Activated naive CD4-positive, alpha-beta T cell treated with anti-CD3 and anti-CD28 coated beads, Interleukin-2, amount 50 U/mL, for 24 hours (primary cell): Measurements from ENCODE around the gene MAP1B.
"Not testable (repeated sequence)": the region's sequence is repeated elsewhere in the genome, so short reads cannot be mapped to it uniquely, and the experiment has no call there.

Experiments
- H3K27ac Mint-ChIP-seq: one replicate; pipeline ENCODE4 v1.8.0; 2021; ENCODE audit warnings: mild to moderate bottlenecking, mixed read lengths
- H3K27me3 Mint-ChIP-seq: one replicate; pipeline ENCODE4 v1.8.0; 2021; ENCODE audit warnings: mixed read lengths
- H3K36me3 Mint-ChIP-seq: one replicate; pipeline ENCODE4 v1.8.0; 2021; ENCODE audit warnings: mixed read lengths
- H3K4me1 Mint-ChIP-seq: one replicate; pipeline ENCODE4 v1.8.0; 2021; ENCODE audit warnings: mixed read lengths
- H3K4me3 Mint-ChIP-seq: one replicate; pipeline ENCODE4 v1.8.0; 2021; ENCODE audit warnings: mild to moderate bottlenecking, mixed read lengths
- H3K9me3 Mint-ChIP-seq: one replicate; pipeline ENCODE4 v1.8.0; 2021; ENCODE audit warnings: mixed read lengths

MAP1B gene

DNA sequence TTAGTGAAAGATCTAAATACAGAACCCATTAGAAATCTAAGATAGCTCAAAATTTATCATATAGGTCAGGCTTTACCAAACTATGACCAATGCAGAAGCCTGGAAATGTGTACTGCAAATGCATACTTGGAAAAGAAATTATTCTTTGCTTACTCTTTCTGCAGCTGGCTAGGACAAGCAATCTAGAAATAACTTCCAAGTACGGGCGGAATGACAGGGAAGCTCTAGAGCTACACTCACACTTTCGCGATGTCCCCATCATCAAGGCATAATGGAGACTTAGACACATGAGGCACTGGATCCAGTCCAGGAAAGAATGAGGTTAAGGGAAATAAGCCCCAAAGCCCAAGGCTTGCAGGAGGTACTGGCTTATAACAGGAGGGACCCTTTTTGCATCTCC, 22.4 kb upstream of the MAP1B start:
- no peak overlapping the region for H3K27ac Mint-ChIP-seq
- H3K27me3 Mint-ChIP-seq = peaks cover 22% of the 10 kb centered on the region
- H3K4me1 Mint-ChIP-seq = no peaks in the 10 kb centered on the region
- H3K9me3 Mint-ChIP-seq = no peaks in the 10 kb centered on the region
- H3K36me3 Mint-ChIP-seq = no peaks in the 10 kb centered on the region
- no peak overlapping the region for H3K4me3 Mint-ChIP-seq

DNA sequence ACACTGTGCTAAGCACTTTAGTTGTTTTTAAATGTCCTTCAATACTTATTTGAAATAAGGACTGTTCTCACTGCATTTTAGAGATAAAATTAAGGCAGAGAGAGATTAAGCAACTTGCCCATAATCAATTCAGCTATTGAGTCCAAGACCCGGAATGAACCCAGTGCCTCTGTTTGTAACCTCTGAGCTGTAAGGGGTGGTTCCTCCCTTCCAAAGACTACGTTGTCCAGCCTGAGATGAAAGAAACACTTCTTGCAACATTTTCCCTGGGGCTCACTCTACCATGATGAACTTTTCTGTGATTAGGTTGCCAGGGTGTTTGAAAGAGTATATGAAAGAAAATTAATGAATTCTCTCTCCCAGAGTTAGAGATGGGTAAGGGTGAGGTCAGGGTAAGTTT, 22.0 kb upstream of the MAP1B start:
- Mint-ChIP-seq H3K4me1 (no peaks in the 10 kb centered on the region), H3K9me3 (no peaks in the 10 kb centered on the region), H3K36me3 (no peaks in the 10 kb centered on the region), H3K27ac (no peak overlapping the region), H3K4me3 (no peak overlapping the region), H3K27me3 (peaks cover 21% of the 10 kb centered on the region)

DNA sequence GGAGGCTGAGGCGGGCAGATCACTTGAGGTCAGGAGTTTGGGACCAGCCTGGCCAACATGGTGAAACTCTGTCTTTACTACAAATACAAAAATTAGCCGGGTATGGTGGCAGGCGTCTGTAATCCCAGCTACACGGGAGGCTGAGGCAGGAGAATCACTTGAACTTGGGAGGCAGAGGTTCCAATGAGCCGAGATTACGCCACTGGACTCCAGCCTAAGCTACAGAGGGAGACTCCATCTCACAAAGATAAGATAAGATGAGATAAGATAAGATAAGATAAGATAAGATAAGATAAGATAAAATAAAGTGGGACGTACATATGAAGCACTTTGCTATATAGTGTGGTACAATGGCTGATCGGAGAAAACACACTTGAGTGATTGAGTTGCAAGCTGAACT, 17.6 kb upstream of the MAP1B start:
- H3K4me1 Mint-ChIP-seq, H3K36me3 Mint-ChIP-seq, H3K27me3 Mint-ChIP-seq, H3K4me3 Mint-ChIP-seq, H3K9me3 Mint-ChIP-seq, H3K27ac Mint-ChIP-seq: not testable (repeated sequence)

DNA sequence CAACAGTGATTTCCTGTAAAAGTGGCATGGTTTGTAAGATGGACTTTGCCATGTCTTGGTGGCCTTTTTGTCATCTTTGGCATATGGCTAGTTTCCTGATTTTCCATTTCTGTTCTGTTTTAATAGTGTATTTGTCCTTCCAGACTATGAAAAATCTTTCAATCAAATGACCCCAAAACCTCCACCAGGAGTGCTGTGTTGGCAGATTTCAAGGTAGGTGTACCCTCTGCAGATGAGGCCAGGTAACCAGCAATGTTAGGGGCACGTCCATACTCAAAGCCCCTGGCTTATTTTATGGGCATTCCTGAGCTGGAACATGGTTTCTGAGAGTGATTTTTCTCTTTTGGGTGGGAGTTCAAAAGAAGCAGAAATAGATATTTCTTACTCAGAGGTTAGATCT, 15.2 kb upstream of the MAP1B start:
- Mint-ChIP-seq H3K4me1 (no peaks in the 10 kb centered on the region), H3K27ac (no peak overlapping the region), H3K27me3 (peaks cover 8% of the 10 kb centered on the region), H3K9me3 (no peaks in the 10 kb centered on the region), H3K4me3 (no peak overlapping the region), H3K36me3 (no peaks in the 10 kb centered on the region)

DNA sequence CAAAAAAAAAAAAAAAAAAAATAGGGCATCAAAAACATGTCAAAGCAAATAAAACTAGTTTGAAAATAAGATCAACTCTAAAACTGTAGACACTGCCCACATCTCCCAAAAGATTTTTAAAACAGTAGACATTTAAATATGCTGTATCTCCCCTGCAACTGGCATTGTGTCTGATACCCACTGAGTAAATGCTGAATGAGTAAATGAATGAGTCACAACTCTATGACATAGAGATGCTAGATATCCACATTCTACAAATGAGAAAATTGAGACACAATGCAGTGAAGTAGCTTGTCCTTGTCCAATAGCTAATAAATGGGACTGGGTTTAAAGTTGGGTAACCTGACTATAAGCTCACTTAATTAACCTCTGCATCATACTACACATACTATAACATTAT, 14.1 kb upstream of the MAP1B start:
- Mint-ChIP-seq H3K27me3 (peaks cover 10% of the 10 kb centered on the region), H3K4me3 (no peak overlapping the region), H3K9me3 (no peaks in the 10 kb centered on the region), H3K27ac (no peak overlapping the region), H3K36me3 (no peaks in the 10 kb centered on the region), H3K4me1 (no peaks in the 10 kb centered on the region)

DNA sequence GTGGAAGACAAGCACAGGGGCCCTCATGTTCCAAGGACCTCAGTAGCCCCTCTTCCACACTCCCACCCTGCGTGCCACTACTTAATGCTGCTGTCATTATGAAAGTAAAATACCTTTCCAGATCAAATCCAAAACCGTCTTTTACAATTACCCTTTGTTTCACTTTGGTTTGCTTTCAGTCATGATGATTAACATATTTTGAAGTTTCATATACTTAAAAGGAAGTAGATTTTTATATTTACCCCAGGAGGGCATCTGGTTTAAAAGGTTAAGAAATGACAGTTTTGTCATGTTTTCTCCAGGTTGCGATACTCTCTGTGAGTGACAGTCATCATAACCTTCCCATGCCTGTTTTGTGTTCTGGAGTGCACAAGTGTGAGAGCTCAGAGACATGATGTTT, 13.5 kb upstream of the MAP1B start:
- H3K4me1 Mint-ChIP-seq = no peaks in the 10 kb centered on the region
- H3K27ac Mint-ChIP-seq = no peak overlapping the region
- H3K4me3 Mint-ChIP-seq = no peak overlapping the region
- no peaks in the 10 kb centered on the region for H3K36me3 Mint-ChIP-seq
- peaks cover 10% of the 10 kb centered on the region for H3K27me3 Mint-ChIP-seq
- H3K9me3 Mint-ChIP-seq = no peaks in the 10 kb centered on the region

DNA sequence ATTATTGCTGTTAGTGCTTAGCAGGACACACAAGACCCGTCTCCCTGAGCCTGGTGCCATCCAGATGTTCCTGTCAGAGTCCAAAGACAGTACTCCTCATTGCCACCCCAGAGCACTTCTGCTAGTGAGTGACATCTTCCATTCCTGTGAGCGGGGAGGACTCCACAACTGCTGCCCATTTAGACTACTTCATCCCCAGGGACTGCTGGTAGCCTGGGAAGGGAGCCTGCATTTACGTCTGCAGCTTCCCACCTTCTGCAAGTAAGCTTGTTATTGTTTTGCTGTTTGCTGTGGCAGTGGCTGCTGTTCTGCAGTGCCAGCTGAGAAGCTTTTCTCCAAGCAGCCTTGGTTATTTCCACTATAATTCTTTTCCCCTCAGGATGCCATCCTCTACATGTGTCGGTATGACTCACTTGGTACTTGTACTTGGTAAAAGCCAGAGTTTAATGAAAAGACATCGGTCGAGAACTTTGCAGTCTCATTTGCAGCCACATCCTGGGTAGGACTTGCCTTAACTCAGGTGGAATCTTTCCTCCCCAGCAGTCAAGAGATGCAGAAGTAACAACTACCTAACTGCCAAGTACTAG, 10.6 kb upstream of the MAP1B start:
- Mint-ChIP-seq H3K27me3 (peaks cover 26% of the 10 kb centered on the region), H3K9me3 (no peaks in the 10 kb centered on the region)

DNA sequence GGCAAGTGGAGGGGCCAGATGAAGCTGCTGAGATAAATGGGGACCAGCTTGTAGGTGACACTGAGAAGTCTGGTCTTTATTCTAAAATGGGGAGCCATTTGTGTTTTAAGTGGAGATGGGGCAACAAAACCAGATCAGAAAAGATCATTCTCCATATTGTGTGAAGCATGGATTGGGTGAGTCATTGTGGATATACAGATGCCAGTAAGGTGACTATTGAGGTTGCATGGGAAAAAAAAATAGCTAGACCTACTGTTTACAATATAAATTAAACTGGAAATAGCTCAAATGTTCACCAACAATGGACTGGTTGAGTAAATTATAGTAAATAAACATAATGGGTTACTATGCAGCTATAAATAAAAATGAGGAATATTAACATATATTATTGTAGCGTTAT, 5.4 kb upstream of the MAP1B start:
- H3K4me3 Mint-ChIP-seq = no peak overlapping the region
- H3K9me3 Mint-ChIP-seq = no peaks in the 10 kb centered on the region
- H3K4me1 Mint-ChIP-seq = peaks cover 6% of the 10 kb centered on the region
- no peaks in the 10 kb centered on the region for H3K36me3 Mint-ChIP-seq
- H3K27ac Mint-ChIP-seq = no peak overlapping the region
- peaks cover 41% of the 10 kb centered on the region for H3K27me3 Mint-ChIP-seq

More for the DNA sequence above, 10.6 kb upstream of the MAP1B start:
- Mint-ChIP-seq H3K27ac (no peak overlapping the region), H3K36me3 (no peaks in the 10 kb centered on the region), H3K4me1 (no peaks in the 10 kb centered on the region), H3K4me3 (no peak overlapping the region)

DNA sequence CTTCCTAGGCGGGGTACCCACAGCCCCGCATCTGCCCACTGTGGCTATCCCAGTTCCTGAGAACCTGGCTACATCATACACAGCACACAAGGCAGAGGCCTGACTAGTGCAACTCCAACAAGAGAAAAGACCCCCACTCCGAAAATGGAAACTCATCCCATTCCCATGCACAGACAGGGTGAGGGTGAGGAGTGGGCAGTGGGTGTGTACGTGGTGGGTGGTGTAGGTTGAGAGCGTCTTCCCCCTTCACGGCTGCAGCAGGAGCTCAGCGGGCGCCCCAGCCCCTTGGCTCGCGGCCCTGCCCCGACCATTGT, 501 bp upstream of the MAP1B start:
- peak overlapping the region; percentile 47 for H3K4me3 Mint-ChIP-seq
- H3K9me3 Mint-ChIP-seq = no peaks in the 10 kb centered on the region
- no peaks in the 10 kb centered on the region for H3K36me3 Mint-ChIP-seq
- peaks cover 17% of the 10 kb centered on the region for H3K4me1 Mint-ChIP-seq
- H3K27me3 Mint-ChIP-seq = peaks cover 40% of the 10 kb centered on the region
- no peak overlapping the region for H3K27ac Mint-ChIP-seq

DNA sequence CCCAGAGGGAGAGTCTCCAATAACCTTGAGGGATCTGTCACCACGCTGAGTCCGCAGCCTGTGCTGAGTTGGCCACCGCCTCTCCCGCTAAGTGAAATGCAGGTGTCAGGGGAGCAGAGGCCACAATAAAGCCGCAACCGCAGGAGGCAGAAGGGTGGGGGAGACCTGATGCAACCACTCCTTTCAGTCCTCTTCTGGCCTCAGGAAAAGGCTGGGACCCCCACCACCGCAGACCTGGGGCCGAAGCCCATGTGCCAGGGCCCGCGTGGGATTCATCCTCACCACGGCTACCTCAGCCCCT, 576 bp downstream of the MAP1B start:
- H3K4me3 Mint-ChIP-seq = no peak overlapping the region
- no peaks in the 10 kb centered on the region for H3K9me3 Mint-ChIP-seq
- H3K27me3 Mint-ChIP-seq = peaks cover 38% of the 10 kb centered on the region
- H3K4me1 Mint-ChIP-seq = peaks cover 17% of the 10 kb centered on the region
- H3K36me3 Mint-ChIP-seq = no peaks in the 10 kb centered on the region
- H3K27ac Mint-ChIP-seq = no peak overlapping the region

DNA sequence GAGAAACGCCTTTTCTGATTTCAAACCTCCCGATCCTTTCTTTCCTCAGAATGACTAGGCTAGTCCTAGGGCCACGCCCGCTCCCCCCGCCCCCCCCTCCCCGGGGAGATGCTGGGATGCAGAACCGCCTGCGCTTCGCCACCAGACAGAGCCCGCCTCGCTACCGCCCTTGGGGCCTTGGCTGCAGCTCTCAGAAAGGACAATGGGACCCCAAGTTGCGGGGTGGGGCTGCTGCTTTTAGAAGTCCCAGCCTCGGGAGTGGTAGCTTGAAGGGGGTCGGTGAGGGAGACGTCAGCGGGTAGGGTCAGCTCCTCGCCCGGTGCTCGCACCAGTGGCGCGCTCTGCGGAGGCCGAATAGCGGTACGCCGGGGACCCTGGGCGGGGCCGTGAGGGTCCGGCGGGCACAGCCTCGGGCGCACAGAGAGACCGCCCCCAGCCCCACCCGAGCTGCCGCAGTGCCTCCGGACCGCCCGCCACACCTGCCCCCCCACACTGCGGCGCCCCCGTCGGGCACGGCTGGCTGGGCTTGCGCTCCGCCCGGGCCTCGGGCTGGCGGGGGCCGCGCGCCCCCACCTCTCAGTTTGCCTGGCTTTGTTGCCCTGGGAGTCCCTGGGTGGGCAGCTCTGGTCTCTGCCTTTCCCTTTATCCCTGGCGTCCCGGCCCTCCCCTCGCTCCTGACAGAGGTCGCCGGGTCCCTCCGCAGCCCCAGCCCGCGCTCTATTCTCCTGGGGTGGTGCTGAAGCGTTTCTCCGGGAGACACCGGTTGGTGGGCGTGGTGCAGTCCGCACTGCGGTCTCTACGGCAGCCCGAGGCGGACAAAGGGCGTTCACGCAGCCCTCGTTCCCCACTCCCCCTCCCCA, 1.2 kb downstream of the MAP1B start:
- Mint-ChIP-seq H3K4me3 (peak overlapping the region; percentile 11), H3K27ac (no peak overlapping the region), H3K36me3 (no peaks in the 10 kb centered on the region)

DNA sequence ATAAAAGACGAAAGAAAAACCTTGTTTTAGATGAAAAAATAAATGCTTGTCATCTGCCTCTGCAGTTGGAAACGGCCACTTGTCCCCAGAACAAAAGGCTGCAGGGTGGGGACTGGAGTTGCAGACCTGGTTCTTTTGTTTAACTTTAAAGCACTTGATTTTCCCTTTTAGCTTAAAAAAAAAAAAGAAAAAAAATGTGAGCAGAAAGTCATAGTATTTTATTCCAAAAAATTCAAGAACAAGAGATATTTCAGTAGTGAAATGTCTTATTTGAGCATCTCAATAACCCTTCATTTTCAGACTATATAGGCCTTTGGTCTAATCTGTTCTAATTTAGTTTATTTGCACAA, 1.8 kb downstream of the MAP1B start:
- Mint-ChIP-seq H3K4me3 (peak overlapping the region; percentile 11), H3K36me3 (no peaks in the 10 kb centered on the region), H3K27me3 (peaks cover 36% of the 10 kb centered on the region), H3K9me3 (no peaks in the 10 kb centered on the region), H3K4me1 (peaks cover 17% of the 10 kb centered on the region), H3K27ac (no peak overlapping the region)

More for the DNA sequence above, 1.2 kb downstream of the MAP1B start:
- Mint-ChIP-seq H3K4me1 (peaks cover 17% of the 10 kb centered on the region), H3K27me3 (peaks cover 35% of the 10 kb centered on the region), H3K9me3 (no peaks in the 10 kb centered on the region)

DNA sequence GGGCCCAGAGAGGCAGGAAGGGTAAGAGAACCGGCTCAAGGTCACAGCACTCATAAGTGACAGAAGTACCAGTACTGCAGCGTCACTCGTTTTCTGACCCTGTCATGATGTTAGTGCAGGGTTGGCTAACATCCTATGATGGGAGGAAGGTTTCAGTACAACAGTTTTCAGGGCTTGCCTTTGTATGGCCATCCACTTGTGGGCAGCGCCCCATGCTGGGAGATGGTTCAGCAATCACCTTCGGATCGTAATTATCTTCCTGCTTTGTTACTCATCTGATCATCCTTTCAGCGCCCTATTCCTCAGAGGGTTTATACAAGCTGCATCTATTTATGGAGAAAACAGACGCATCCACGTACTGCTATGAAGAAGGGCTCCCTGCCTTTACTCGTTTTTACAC, 2.4 kb downstream of the MAP1B start:
- Mint-ChIP-seq H3K36me3 (no peaks in the 10 kb centered on the region), H3K27ac (no peak overlapping the region), H3K4me3 (no peak overlapping the region), H3K9me3 (no peaks in the 10 kb centered on the region), H3K4me1 (peaks cover 17% of the 10 kb centered on the region), H3K27me3 (peaks cover 33% of the 10 kb centered on the region)

DNA sequence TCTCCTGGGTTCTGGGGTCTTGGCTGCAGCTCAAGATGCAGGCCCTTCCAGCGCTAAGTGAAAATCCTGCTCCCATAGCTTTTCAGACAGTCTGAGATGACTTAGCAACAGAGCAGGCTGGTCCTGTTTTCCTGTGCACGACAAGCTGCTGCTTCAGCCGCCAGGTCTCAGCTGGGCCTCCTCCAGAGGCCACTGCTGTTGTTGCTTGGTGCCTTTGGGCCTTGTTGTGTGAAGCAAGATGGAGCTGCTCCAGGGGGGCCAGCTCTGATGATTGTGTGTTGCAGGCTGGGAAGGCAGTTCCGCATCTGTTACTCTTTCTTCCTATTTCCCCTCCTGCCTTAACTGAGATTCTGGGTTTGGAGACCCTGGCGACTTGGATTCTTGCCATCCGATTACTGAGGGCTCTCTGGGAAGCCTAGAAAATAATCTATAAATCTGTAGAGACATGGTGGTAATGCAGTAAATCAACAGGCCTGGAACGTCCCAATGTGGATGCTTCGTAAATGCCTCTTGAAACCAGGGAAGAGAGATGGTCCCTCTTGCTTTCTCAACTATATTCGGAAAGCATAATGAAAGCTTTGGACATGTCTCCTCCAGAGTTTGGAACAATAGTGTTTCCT, 3.2 kb downstream of the MAP1B start:
- H3K4me1 Mint-ChIP-seq = peaks cover 17% of the 10 kb centered on the region
- peaks cover 32% of the 10 kb centered on the region for H3K27me3 Mint-ChIP-seq
- H3K27ac Mint-ChIP-seq = no peak overlapping the region
- no peaks in the 10 kb centered on the region for H3K36me3 Mint-ChIP-seq
- no peaks in the 10 kb centered on the region for H3K9me3 Mint-ChIP-seq
- no peak overlapping the region for H3K4me3 Mint-ChIP-seq

DNA sequence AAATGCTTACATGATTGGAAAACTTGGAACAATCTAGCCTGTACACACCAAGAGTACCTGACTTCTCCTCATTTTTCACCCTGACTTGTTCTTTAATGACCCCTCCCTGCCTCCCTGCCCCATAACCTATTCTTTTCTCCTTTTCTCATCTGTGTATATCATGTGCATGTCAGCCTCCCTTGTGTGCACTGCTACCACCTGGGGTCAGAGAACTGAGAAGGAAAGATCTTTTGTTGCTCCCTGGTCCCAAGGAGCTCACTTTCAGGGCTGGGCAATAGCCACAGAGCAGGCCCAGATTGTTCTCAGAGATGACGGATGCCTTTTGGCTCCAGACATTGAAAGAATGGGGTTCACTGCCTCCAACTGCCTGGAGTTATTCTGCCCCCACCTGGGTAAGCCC, 5.1 kb downstream of the MAP1B start:
- Mint-ChIP-seq H3K27me3 (peaks cover 23% of the 10 kb centered on the region), H3K9me3 (no peaks in the 10 kb centered on the region), H3K27ac (no peak overlapping the region), H3K4me1 (peaks cover 9% of the 10 kb centered on the region), H3K4me3 (no peak overlapping the region), H3K36me3 (no peaks in the 10 kb centered on the region)

DNA sequence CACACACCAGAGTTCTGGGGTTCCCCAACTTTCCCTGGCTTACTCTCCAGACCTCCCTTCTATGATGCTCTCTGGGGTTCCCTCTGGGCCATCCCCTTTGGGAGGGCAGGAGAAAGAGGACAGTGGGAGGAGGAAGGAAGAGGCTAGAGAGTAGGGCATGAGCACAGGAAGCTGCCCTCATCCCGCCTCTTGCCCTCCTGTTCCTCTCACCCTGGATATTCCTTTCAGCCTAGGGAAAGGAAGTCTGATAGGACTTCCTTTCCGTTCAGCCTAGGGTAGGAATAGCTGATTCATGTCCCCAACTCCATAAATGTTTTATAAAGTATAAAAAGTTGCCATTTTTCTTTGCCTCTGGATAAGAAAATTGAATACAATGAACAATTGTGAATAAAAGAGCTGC, 7.4 kb downstream of the MAP1B start:
- peaks cover 16% of the 10 kb centered on the region for H3K27me3 Mint-ChIP-seq
- no peak overlapping the region for H3K27ac Mint-ChIP-seq
- no peaks in the 10 kb centered on the region for H3K4me1 Mint-ChIP-seq
- no peak overlapping the region for H3K4me3 Mint-ChIP-seq
- H3K9me3 Mint-ChIP-seq = no peaks in the 10 kb centered on the region
- no peaks in the 10 kb centered on the region for H3K36me3 Mint-ChIP-seq

DNA sequence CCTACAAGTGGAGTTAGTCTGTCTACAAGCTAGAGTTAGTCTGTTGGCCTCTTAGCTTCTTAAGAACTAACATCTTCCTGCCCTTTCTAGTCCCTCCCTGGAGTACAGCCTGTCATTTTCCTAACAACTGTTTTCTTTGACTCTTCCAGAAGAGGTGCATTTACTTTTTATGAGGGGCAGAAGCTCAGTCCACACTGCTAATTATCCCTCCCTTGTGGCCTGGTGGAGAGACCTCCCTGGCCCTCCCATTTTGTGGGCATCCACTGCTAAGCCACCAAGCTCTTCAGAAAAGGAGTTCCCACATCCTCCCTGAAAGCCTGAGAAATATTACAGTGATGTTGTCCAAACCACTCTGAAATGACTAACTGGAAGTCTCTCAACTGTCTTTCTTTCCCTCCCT, 8.0 kb downstream of the MAP1B start:
- no peak overlapping the region for H3K27ac Mint-ChIP-seq
- H3K27me3 Mint-ChIP-seq = peaks cover 14% of the 10 kb centered on the region
- H3K36me3 Mint-ChIP-seq = no peaks in the 10 kb centered on the region
- no peaks in the 10 kb centered on the region for H3K4me1 Mint-ChIP-seq
- H3K9me3 Mint-ChIP-seq = no peaks in the 10 kb centered on the region
- no peak overlapping the region for H3K4me3 Mint-ChIP-seq
